HG03571 (cell line): ENCODE data around the gene TRDMT1.

Experiments used
- ATAC-seq: cut with Tn5 transposase; IDR thresholded peaks from one replicate; pipeline ENCODE4 v1.9.1; 2021; ENCODE audit not compliant: unreplicated experiment

TRDMT1 gene, protein sequence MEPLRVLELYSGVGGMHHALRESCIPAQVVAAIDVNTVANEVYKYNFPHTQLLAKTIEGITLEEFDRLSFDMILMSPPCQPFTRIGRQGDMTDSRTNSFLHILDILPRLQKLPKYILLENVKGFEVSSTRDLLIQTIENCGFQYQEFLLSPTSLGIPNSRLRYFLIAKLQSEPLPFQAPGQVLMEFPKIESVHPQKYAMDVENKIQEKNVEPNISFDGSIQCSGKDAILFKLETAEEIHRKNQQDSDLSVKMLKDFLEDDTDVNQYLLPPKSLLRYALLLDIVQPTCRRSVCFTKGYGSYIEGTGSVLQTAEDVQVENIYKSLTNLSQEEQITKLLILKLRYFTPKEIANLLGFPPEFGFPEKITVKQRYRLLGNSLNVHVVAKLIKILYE

DNA sequence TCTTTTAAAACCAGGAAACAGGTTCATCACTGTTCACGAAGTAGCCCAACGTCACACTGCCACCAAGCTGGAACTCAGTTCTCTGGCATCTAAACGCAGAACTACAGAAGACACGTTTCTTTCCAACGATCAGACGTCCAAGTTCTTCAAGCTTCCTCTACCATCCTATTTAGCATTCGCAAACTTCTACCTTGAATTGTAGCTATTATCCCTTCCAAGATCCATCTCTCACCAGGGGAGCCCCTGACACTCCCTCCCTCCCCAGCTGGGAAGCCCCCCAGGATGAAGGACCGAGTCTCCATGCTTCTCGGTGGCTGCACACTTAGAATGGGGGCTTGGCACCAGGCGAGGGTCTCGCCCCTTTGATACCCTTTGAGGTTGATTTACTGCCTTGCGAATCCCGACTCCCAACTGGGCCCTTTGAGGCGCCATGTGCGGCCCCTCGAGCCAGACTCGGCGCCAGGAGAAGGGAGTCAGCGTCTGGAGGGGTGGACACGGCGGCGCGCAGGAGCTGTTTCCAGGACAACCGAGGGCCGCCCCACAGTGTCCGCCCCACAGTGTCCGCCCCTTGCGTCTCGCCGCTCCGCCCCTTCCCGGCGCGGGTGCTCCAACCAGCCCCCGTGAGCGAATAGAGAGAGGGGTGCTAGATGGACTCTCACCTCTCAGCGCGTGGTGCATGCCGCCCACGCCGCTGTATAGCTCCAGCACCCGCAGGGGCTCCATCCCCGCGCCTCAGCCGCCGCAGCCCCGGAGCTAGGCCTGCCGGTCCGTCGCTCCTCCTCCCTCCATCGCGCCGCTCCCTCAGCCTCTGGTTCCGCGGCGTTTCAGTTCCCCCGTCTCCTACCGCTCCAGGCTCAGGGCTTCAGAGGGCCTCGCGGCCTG, at the start of gene TRDMT1:
TRDMT1 (minus strand) TSS at position 761 of the 882 bp plus-strand sequence; CDS start at position 723, 38 bp downstream.
- peak; percentile 87 for ATAC-seq

DNA sequence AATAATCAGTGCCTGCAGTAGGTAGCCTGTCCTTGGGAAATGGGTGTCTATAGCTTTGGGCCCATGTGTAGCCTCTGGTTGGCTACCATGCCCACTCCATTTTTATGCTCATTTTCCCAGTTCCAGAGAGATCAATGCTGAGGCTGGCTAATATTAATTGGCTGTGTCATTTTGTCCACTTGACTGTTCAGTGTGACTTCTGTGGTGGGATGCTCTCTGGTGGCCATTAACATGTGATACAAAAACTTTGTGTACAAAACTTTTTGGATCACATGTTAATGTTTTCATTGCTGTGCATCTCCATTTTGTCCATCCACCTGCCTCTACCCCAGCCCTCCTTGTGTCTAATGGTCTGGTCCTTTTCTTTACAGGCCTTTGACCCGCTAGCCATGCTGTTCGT, 49.3 kb upstream of the TRDMT1 start:
- no peak for ATAC-seq

DNA sequence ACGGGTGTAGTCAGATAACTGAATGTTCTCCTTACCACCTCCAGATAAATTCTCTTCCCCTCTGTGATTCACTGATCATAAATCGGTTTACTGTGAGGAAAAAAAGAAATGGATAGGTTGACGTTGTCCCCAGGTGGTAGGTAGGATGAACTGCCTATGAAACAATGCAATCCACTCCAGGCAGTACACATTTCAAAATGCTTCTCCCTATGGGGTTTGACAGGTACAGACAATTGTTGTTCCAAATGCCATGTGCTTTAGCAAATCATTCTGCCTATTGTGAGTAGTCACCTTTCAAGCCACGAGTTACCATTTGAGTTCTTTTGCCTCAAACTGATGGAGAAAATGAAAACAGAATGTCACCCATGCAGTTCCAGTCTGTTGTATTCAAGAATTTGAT, 48.3 kb upstream of the TRDMT1 start:
- no peak for ATAC-seq

DNA sequence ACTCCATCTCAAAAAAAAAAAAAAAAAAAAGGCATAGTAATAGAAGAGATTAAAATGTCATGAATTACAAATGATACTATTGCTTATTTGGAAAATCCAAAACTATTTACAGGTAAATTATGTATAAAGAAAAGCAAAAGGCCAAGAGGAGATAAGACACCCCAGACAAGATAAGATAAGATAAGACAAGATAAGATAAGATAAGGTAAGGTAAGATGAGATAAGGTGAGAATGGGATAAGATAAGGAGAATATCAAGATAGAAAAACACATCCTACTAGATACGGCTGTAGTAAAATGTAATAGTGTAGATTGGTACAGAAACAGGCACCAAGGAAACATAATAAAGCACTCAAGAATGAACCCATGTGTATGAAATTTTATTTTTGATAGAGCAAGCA, 47.5 kb upstream of the TRDMT1 start:
- no peak for ATAC-seq

DNA sequence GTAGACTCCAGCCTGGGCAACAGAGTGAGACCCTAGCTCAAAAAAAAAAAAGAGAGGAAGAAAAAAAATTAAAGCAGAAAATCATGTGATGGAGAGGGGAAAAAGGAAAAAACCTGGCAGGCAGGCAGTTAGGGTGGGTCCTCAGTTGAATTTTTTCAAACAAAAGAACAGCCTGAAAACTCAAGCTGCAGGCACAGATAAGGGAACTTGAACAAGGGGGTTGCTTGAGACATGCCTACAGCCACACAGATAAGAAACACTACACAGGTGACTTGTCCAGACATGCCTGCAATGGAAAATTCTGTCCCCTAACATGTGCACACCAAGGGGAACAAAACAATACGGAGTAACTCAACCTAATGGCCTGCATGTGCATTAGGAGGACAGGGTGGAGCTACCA, 45.7 kb upstream of the TRDMT1 start:
- no peak for ATAC-seq

DNA sequence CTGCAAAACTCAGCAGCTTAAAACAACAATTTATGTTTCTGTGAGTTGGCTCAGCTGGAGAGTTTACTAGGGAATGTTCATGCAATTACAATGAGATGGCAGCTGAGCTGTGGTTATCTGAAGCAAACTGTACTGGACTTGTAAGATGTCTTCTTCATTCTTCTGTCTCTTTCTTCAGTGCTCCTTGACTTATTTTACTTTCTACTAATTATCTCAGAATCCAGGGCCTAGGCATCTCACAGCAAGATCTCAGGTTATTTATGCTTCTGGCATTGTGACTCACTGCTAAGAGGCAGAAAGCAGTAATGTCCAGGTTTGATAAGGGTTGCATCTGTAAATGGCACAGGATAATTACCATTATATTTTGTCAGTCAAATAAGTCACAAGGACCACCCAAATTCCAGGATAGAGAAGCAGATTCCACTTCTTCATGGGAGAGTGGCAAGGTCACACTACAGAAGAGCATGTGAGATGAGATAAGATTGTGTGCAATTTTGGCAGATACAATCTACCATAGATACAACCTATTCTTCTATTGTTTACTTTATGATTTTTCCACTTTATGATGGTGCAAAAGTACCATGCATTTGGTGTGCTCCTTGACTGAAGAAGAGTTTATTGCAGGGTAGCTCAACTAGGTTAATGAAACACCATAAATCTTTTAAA, 43.4 kb upstream of the TRDMT1 start:
- no peak for ATAC-seq

DNA sequence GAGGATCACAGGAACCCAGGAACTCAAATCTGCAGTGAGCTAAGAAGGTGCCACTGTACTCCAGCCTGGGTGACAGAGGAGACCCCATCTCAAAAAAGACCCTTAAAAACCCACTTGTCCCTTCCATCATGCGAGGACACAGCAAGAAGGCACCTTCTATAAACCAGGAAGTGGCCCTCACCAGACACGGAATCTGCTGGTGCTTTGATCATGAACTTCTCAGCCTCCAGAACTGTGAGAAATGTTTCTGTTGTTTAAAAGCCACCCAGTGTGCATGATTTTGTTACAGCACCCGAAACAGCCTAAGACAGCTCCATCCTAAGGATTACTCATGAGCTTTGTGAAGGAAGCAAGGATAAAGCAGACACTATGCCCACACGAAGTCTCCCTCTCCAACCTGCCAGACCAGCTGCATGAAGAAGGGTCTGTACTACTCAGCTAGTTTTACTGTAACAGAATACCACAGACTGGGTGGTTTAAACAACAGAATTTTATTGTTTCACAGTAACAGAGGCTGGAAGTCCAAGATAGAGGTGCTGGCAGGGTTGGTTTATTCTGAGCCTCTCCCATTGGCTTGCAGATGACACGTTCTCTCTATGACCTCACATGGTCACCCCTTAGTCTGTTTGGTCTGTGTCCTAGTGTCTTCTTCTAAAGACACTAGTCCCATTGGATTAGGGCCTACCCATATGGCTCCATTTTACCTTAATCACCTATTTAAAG, 40.3 kb upstream of the TRDMT1 start:
- ATAC-seq, result no peak

DNA sequence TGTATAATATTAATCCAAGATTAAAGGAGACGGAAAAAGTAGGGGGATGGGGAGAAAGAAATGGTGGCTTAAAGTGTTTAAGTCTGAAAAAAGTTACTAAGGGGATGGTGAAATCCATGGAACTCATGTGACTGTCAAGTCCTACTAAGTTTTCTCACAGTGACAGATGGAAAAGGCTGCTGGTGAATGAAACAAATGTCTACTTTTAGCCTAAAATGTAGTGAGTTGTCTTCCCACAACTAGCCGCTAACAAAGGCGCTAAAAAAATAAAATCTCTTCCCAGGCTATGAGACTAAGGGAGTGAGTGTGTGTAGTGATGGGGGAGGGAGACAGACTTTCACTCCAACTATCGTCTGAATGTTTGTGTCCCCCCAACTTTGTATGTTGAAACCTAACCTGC, 39.1 kb upstream of the TRDMT1 start:
- no peak for ATAC-seq

DNA sequence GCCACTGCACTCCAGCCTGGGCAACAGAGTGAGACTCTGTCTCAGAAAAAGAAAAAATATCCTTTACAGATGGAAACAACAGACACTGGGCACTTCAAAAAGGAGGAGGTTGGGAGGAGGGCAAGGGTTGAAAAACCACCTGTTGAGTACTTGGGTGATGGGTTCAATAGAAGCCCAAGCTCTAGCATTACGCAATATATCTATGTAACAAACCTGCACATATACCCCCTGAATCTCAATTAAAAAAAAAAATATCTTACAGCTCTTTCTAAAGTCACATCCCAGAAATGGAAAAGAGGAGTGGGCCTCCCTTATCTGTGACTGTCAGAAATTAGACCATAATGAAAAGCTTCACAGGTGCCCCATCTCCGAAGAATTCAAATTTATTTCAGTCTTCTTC, 38.6 kb upstream of the TRDMT1 start:
- ATAC-seq, result no peak

DNA sequence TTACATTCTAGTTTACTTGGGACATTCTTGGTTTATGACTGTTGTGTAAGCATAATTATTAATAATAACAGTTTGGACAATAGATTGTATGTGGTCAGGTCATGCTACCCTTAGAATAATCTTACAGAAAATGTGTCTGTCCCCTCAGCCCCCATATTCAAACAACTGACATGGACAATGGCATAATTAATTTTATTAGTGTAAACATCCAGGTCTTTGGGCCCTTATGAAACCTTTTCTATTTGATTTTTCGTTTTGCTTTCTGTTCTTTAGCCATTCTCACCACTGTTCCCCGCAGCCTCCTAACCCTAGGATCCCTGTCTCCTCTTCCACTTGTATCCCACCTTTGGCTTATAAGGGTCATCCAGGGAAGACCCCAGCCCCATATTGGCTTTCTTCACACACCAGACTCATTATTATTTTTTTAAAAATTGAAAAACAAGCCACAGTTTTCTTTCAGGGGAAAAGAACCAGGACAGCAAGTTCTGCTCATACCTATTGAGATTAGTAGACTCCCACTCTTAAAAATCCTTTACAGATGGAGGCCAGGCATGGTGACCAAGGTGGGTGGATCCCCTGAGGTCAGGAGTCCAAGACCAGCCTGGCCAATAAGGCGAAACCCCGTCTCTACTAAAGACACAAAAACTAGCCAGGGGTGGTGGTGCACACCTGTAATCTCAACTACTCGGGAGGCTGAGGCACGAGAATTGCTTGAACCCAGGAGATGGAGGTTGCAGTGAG, 38.0 kb upstream of the TRDMT1 start:
- no peak for ATAC-seq

DNA sequence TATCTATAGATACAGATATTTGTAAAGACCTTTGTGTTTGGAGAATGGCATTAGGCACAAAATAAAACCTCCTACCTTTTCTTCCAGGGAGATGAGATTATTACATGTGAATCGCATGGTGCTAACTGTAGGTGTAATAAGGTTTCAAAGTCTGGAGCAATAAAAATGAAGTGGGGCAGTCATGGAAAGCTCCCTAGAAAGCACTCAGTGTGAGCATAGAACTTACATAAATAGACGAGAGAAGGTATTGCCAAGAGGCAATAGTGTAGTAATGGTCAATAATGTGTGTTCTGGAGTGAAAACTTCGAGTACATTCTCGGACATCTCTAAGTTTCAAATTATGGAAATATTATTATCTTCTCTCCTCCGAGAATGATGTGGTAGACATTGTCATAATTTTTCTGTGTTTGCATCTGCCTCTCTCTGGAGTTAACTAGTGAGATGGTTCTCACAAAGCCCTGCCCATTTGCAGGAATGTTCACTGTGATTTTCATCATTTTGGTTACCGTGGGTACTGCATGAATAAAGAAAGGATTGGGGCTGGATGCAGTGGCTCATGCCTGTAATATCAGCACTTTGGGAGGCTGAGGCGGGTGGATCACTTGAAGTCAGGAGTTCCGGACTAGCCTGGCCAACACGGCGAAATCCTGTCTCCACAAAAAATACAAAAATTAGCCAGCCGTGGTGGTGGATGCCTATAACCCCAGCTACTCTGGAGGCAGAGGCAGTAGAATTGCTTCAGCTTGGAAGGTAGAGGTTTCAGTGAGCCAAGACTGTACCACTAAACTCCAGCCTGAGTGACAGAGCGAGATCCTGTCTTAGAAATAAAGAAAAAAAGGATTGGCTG, 37.2 kb upstream of the TRDMT1 start:
- ATAC-seq, result no peak

DNA sequence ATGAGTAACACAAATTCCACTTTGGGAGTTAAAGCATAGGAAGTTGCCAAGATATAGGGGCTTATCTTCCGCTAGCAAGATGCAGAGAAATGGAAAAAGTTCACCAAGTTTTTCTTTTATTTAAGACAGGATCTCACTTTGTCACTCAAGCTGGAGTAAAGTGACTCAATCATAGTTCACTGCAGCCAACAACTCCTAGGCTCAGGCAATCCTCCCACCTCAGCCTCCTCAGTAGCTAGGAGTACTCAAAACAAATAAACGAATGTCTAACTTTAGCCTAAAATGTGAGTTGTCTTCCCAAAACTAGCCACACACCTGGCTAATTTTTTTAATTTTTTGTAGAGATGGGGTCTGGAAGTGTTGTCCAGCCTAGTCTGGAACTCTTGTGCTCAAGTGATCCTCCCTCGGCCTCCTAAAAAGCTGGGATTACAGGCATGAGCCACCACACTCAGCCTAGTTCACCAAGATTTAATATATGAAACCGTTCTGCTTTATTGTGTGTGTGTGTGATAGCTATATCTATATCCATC, 36.5 kb upstream of the TRDMT1 start:
- no peak for ATAC-seq

DNA sequence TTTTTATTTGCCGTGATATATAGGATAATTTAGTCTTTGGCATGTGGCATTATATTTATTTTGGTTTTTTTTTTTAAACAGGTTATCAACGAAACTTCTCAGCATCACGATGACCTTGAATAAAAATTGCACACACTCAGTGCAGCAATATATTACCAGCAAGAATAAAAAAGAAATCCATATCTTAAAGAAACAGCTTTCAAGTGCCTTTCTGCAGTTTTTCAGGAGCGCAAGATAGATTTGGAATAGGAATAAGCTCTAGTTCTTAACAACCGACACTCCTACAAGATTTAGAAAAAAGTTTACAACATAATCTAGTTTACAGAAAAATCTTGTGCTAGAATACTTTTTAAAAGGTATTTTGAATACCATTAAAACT, 35.7 kb upstream of the TRDMT1 start:
- no peak for ATAC-seq

DNA sequence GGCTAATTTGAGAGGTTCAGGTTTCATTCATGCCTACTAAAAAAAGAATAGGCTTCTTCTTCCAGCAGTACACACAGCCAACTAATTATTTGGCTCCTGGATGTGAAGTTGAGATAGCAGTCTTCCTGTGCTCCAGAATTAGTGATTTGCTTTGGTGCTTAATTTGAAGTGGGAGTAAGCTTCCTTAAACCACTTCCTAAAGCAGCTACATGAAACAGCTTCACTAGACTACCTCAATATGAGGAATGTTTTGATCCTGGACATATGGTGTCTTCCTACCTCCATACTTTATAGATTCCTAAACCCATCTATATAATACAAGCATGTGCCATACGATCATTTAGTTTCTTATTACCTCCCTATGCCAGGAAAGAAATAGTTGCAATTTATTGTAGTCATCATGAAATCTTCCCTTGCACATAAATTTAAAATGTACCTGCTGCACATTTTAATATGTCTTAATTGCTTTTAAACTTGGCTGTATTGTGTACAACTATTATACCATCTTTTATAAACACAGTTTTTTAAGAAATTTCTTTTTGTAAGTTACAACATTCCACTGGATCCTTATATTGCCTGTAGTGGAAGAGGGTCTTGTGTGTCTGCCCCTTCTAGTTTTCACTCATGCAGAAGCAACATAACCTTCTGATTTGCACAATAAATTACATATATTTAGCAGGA, 35.1 kb upstream of the TRDMT1 start:
- ATAC-seq, result no peak

DNA sequence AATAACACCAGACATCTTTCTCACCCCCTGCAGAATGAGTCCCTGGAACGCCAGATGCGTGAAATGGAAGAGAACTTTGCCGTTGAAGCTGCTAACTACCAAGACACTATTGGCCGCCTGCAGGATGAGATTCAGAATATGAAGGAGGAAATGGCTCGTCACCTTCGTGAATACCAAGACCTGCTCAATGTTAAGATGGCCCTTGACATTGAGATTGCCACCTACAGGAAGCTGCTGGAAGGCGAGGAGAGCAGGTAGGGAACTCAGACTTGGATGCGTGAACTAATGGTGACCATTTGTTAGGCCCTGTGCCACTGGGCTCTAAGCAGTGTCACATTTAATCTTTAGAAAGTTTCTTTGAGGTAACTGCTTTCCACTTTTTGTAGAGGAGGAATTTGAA, 33.7 kb upstream of the TRDMT1 start:
- ATAC-seq, result no peak

DNA sequence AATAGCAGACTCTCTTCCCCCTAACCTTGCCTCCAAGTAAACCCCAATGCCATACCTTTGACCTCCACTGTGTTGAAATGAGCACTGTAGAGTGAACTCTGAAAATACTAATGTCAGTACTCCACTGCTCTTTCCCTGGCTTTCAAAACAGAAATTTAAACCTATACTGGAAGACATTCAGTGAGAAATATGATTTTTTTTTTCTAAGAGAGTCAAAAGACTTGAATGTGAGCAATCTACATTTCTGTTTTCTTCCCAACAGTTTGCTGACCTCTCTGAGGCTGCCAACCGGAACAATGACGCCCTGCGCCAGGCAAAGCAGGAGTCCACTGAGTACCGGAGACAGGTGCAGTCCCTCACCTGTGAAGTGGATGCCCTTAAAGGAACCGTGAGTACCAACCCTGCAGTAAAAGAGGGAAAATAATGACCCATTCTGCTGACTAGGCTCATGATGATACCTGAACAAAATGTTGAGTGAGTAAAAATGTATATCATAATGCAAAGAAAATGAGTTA, 33.0 kb upstream of the TRDMT1 start:
- ATAC-seq, result no peak

DNA sequence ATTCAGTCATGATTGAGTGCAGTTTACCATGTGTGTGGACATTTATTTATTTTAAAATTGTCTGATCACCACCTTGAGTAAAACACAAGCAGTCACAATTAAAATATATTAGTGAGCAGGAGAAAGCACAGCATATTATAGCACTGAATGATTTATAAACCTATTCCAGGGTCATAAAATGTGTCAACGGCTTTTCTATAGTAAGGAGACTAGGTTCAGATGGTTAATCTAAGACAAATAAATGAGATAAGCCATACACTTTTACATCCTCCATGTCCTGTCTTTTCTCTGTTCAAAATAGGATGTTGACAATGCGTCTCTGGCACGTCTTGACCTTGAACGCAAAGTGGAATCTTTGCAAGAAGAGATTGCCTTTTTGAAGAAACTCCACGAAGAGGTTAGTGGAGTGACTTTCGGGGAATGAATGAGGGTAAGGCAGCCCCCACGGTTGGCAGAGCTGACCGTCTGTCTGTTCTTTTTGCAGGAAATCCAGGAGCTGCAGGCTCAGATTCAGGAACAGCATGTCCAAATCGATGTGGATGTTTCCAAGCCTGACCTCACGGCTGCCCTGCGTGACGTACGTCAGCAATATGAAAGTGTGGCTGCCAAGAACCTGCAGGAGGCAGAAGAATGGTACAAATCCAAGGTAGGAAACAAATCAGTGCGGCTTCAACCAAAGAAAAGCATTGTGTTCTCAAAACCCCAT, 32.0 kb upstream of the TRDMT1 start:
- no peak for ATAC-seq
